Endothelial cell of umbilical vein (primary cell): ENCODE results near the gene SLC12A3. TPM values are rescaled to one million over a fixed set of nuclear protein-coding genes. Genes with fewer than 3 reads are reported as not detected.
A peak's percentile ranks its signal among the peaks of the same experiment; 100 is the strongest.

Experiments used
- BruUV-seq: library from RNA; stranded (reverse); fragments of 400-500 nt; replicated peaks from 2 replicates; lab custom pipeline; 2021; lab: Mats Ljungman, UMichigan
- CTCF ChIA-PET: fragments of 300-600, 350-600 bp; sonication (Branson Sonifier 250); formaldehyde crosslinking; loops from one replicate; lab custom pipeline; 2021; ENCODE audit warnings: antibody characterized with exemption, inconsistent platforms; lab: Charles Lee
- POLR2A ChIA-PET: fragments of 300-600, 350-600 bp; sonication (Branson Sonifier 250); formaldehyde crosslinking; loops from one replicate; lab custom pipeline; 2021; ENCODE audit warnings: antibody characterized with exemption, inconsistent platforms; lab: Charles Lee
- DNase-seq: peaks from one replicate; pipeline ENCODE4 v3.0.0-alpha.2; 2011; ENCODE audit warnings: low read depth, low spot score
- FAIRE-seq: peaks from 2 replicates; lab custom pipeline; 2011; peaks lifted over from hg19 to GRCh38; lab: Jason Lieb, UNC
- H2AFZ ChIP-seq: 2 replicates; pipeline ENCODE4 v1.6.0; 2012; ENCODE audit warnings: low read depth, low read length, control low read depth, inconsistent platforms
- H3K27ac ChIP-seq: 2 replicates; pipeline ENCODE4 v1.5.1; 2011; ENCODE audit warnings: low read depth, mild to moderate bottlenecking, control low read depth, low read length, moderate library complexity; ENCODE audit not compliant: insufficient read depth
- H3K27me3 ChIP-seq, 2 experiments: 2 replicates each; pipeline versions ENCODE4 v1.6.0 to v1.6.1; 2011; ENCODE audit warnings: low read length in 2 of 2, mixed read lengths in 1 of 2; ENCODE audit not compliant: control insufficient read depth in 2 of 2, insufficient read depth in 2 of 2
- H3K36me3 ChIP-seq, 2 experiments: 2 replicates in 1 of 2; 3 replicates in 1 of 2; pipeline ENCODE4 v1.5.1; 2011; ENCODE audit warnings: low read length in 2 of 2, mild to moderate bottlenecking in 1 of 2, moderate library complexity in 1 of 2; ENCODE audit not compliant: control insufficient read depth in 2 of 2, insufficient read depth in 2 of 2; ENCODE audit errors: extremely low read depth in 1 of 2
- H3K4me1 ChIP-seq: 3 replicates; pipeline ENCODE4 v1.5.1; 2011; ENCODE audit warnings: mild to moderate bottlenecking, low read length; ENCODE audit not compliant: control insufficient read depth, insufficient read depth; ENCODE audit errors: extremely low read depth
- H3K4me2 ChIP-seq: 2 replicates; pipeline ENCODE4 v1.6.1; 2011; ENCODE audit warnings: low read length, control low read depth, mixed read lengths; ENCODE audit not compliant: insufficient read depth
- H3K4me3 ChIP-seq, 3 experiments: fragments of 200-600 bp in 1 of 3; sonication (generic), shearing (Covaris generic) in 1 of 3; replicated peaks in 1 of 3; 2 replicates each; pipeline ENCODE4 v1.5.1; 2011 to 2016; ENCODE audit warnings: control low read depth in 3 of 3, low read length in 3 of 3, mild to moderate bottlenecking in 2 of 3, inconsistent platforms in 1 of 3, low read depth in 1 of 3, moderate library complexity in 1 of 3; ENCODE audit not compliant: insufficient read depth in 1 of 3
- H3K79me2 ChIP-seq: 2 replicates; pipeline ENCODE4 v1.6.0; 2012; ENCODE audit warnings: low read length, inconsistent platforms; ENCODE audit not compliant: control insufficient read depth, insufficient read depth
- H3K9ac ChIP-seq: replicated peaks from 2 replicates; pipeline ENCODE3; 2011; ENCODE audit warnings: low read length, control low read depth; ENCODE audit not compliant: insufficient read depth; ENCODE audit errors: extremely low read depth
- H3K9me1 ChIP-seq: replicated peaks from 3 replicates; pipeline ENCODE4 v1.6.0; 2011; ENCODE audit warnings: mild to moderate bottlenecking, low read length; ENCODE audit not compliant: control insufficient read depth, insufficient read depth; ENCODE audit errors: extremely low read depth
- H3K9me3 ChIP-seq: replicated peaks from 2 replicates; pipeline ENCODE4 v1.5.1; 2012; ENCODE audit warnings: low read length, inconsistent platforms; ENCODE audit not compliant: control insufficient read depth, insufficient read depth
- H4K20me1 ChIP-seq: replicated peaks from 2 replicates; pipeline ENCODE3; 2011; ENCODE audit warnings: mild to moderate bottlenecking, low read length; ENCODE audit not compliant: control insufficient read depth, insufficient read depth; ENCODE audit errors: extremely low read depth
- EZH2 ChIP-seq: IDR thresholded peaks from 2 replicates; pipeline ENCODE4 v1.6.1; 2012; ENCODE audit warnings: borderline replicate concordance, low read depth, mild to moderate bottlenecking, moderate library complexity, low read length, inconsistent platforms; ENCODE audit not compliant: severe bottlenecking
- FOS ChIP-seq: IDR thresholded peaks from 2 replicates; pipeline ENCODE4 v1.6.1; 2011; ENCODE audit warnings: mild to moderate bottlenecking, low read length, moderate library complexity, borderline replicate concordance; ENCODE audit not compliant: insufficient read depth
- GATA2 ChIP-seq: IDR thresholded peaks from 2 replicates; pipeline ENCODE4 v1.7.0; 2011; ENCODE audit warnings: low read depth, mild to moderate bottlenecking, moderate library complexity, mixed read lengths, low read length; ENCODE audit not compliant: insufficient read length, insufficient read depth
- JUN ChIP-seq: IDR thresholded peaks from 2 replicates; pipeline ENCODE4 v1.6.1; 2011; ENCODE audit warnings: borderline replicate concordance, low read depth; ENCODE audit not compliant: insufficient read length, insufficient read depth
- MYC ChIP-seq: IDR thresholded peaks from one replicate; pipeline ENCODE4 v1.6.1; 2011; ENCODE audit warnings: mild to moderate bottlenecking, low read depth, low read length
- POLR2A ChIP-seq: IDR thresholded peaks from 2 replicates; pipeline ENCODE4 v1.6.1; 2012; ENCODE audit warnings: low read depth, mild to moderate bottlenecking, control low read depth, low read length
- POLR2AphosphoS5 ChIP-seq: IDR thresholded peaks from 2 replicates; pipeline ENCODE4 v1.6.1; 2012; ENCODE audit warnings: low read depth, mild to moderate bottlenecking, control low read depth, low read length, moderate library complexity; ENCODE audit not compliant: insufficient read depth
- dilution Hi-C: fragments of 300-500 bp; cut with MboI; formaldehyde crosslinking; loops from one replicate; pipeline ENCODE4 v1.15.0; 2019; ENCODE audit warnings: low sequenced_read_pairs; ENCODE audit not compliant: extremely low pct_ligation_motif_present
- intact Hi-C: fragments of 100-400 bp; cut with micrococcal nuclease; formaldehyde crosslinking; loops from one replicate; pipeline ENCODE4 v1.10.0; 2022
- polyA plus RNA-seq, 4 experiments: library from polyadenylated mRNA; depleted of rRNA in 3 of 4; stranded (reverse) in 3 of 4; unstranded in 1 of 4; fragments of >200 nt; gene quantifications; 2 replicates each; pipeline versions ENCODE4 v1.2.1 to v1.2.3, GENCODE V29; 2011 to 2012; ENCODE audit warnings: missing spikeins in 1 of 4
- total RNA-seq: library from RNA; stranded (reverse); gene quantifications from 2 replicates; pipeline ENCODE4 v1.2.3, GENCODE V29; 2021
- TF ChIP-seq, protein P1 (sequence below), 2 donors: IDR thresholded peaks; 1 replicate in 1 of 2; 2 replicates in 1 of 2; pipeline ENCODE4 v1.5.1; 2011; ENCODE audit warnings: low read length in 2 of 2, mild to moderate bottlenecking in 2 of 2, moderate library complexity in 2 of 2, control low read depth in 1 of 2, inconsistent platforms in 1 of 2, low read depth in 1 of 2; ENCODE audit not compliant: insufficient read depth in 1 of 2; ENCODE audit errors: extremely low read depth in 1 of 2
- TF ChIP-seq, protein P2 (sequence below): IDR thresholded peaks from 2 replicates; pipeline ENCODE4 v1.6.1; 2011; ENCODE audit not compliant: insufficient read depth, insufficient read length

SLC12A3 gene
- total and polyA plus RNA-seq, 2 donors (not counting 3 experiments of a cell fraction or from before 2014, with no cell fraction given), result not detected

DNA sequence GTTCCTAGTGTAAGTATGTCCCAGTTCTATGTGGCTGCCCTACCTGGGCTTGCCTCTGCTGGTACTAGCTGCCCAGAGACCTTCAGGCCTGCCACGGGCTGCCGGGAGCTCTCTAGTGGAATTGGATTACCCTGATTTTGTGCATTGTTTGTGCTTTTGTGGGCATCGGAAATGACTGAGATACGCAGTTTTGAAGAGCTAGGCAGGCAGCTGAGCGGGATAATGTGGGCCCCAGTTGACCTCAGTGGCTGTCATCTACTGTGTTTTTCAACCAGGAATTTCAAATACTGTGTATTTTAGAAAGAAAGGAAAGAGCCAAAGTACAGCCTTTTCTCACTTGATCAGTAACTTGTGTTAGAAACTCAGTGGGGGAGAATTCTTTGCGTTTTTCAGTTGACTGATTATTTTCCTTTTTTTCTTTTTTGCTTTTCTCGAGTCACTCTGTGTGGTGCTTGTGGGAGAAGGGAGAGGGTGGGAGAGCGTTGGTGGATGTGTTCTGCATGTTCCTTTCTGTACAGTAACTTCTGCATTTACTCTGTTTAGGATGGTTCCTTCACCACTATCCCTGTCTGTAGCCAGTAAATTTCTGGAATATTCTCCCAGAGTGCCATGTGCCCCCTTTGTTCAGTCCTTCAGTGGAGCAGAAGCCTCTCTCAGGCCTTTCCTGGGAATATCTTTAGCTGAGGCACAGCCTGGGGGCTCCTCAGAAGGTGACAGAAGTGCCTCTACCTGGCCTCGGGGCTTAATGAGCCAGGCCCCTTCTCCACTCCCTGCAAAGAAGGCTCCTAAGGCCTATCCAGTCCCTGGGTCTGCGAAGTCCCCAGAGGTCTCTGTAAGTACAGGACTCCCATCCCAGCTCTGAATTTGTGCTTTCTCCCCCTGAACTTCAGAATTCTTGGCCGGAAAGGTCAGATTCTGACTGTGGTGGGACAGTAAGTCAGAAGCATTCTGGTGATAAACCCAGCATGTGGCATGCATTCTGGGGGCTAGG, 15.0 kb upstream of the SLC12A3 start:
- dilution Hi-C loops (no loop called here), intact Hi-C loops (loop anchor here (2.0 kb wide), 1 partner anchor 43 kb away; no protein-coding TSS in a partner anchor)
- no peak for DNase-seq
- H3K4me3 ChIP-seq, result no peak overlapping the region
- BruUV-seq, result no TSS peak
- ChIA-PET POLR2A (interaction anchor here (1.1 kb wide), 1 partner anchor 81 kb away, joined by 3 read pairs; the partner anchor contains the start of gene HERPUD1), CTCF (interaction anchor here (0.7 to 14.8 kb wide), 10 partner anchors 8 to 60 kb away, joined by 3 to 231 read pairs (median 4); no protein-coding TSS in a partner anchor)
- H3K36me3 ChIP-seq, result peaks cover 0 to 4% of the 10 kb centered on the region in 2 experiments
- FAIRE-seq, result peak; percentile 33
- TF ChIP-seq JUN (no peak), POLR2A (no peak), EZH2 (no peak), POLR2AphosphoS5 (no peak), FOS (no peak), MYC (no peak), GATA2 (no peak)
- TF ChIP-seq, protein P1, sequence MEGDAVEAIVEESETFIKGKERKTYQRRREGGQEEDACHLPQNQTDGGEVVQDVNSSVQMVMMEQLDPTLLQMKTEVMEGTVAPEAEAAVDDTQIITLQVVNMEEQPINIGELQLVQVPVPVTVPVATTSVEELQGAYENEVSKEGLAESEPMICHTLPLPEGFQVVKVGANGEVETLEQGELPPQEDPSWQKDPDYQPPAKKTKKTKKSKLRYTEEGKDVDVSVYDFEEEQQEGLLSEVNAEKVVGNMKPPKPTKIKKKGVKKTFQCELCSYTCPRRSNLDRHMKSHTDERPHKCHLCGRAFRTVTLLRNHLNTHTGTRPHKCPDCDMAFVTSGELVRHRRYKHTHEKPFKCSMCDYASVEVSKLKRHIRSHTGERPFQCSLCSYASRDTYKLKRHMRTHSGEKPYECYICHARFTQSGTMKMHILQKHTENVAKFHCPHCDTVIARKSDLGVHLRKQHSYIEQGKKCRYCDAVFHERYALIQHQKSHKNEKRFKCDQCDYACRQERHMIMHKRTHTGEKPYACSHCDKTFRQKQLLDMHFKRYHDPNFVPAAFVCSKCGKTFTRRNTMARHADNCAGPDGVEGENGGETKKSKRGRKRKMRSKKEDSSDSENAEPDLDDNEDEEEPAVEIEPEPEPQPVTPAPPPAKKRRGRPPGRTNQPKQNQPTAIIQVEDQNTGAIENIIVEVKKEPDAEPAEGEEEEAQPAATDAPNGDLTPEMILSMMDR (IDR thresholded peaks at IDR 0.05; ENCODE audit: extremely low read depth in 1 of 2, insufficient read depth in 1 of 2, low read depth in 1 of 2, low read length in 2 of 2), result no peak
- TF ChIP-seq, protein P2, sequence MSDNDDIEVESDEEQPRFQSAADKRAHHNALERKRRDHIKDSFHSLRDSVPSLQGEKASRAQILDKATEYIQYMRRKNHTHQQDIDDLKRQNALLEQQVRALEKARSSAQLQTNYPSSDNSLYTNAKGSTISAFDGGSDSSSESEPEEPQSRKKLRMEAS, result no peak
- no peaks in the 10 kb centered on the region for H3K27me3 ChIP-seq
- H3K4me1 ChIP-seq, result peaks cover 32% of the 10 kb centered on the region
- H4K20me1 ChIP-seq, result no peaks in the 10 kb centered on the region
- no peak overlapping the region for H3K4me2 ChIP-seq
- H3K79me2 ChIP-seq, result no peaks in the 10 kb centered on the region
- H3K9me1 ChIP-seq, result no peaks in the 10 kb centered on the region
- no peak overlapping the region for H3K9ac ChIP-seq
- H2AFZ ChIP-seq, result no peak overlapping the region
- H3K27ac ChIP-seq, result no peak overlapping the region
- H3K9me3 ChIP-seq, result no peaks in the 10 kb centered on the region
